ENCODE measurements around the gene RNGTT.
"Not testable (repeated sequence)": the region's sequence is repeated elsewhere in the genome, so short reads cannot be mapped to it uniquely, and the experiment has no call there.

The RNGTT gene

DNA sequence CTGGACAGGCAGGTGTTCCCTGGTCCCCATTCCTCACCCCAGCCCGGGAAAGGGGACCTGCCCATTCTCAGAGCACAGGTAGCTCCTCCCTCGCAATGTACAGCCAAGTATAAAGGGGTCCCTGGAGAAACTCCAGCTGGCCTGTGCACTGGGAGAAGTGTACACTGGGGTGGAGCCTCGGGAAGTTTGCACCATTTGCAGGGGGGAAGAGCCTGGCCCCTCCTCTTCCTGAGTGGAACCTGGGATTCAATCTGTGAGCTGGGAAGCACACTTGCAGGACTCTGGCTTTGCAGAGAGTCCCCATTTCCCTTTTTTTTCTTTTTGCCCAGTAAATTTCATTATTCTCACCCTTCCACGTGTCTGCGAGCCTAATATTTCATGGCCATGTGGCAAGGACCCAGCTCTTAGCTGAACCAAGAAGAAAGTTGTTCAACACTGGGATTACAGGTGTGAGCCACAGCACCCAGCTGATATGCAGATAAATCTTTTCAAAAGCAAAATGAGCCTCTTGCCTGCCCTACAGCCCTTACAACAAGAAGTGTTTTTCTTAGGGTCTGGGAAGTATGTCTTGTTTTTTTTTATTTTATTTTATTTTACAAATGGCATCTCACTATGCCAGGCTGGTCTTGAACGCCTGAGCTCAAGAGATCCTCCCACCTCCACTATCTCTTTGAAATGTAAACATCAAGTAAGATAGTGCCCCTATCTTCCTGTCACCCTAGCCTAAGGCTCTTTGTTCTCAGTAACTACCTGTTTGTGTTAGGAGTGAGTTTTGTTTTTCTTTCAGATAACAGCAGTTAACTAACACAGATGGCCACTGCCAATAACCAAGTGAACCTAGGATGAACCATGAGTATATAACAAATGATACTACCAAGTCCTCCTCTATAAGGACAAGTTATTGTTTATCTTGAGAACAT is 9.3 kb upstream of the RNGTT start:
- FAIRE-seq, result no peak

DNA sequence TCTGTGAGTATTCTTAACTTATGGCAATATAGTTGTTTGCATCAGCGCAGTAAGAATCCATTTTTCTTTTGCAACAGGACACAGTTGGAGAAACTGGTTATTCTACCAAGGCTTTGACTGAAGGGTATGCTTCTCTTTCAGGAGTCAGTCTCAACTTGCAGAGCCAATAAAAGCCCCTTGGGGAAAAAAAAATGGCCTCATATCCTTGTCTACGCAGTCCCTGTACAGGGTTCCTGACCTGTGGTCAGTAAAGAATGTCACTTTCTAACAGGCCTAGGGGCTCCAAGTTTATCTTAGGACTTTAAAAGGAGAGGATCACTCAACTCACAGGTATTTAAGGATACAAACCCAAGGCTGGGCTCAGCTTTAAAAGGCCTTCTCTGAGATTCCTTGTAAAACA is 6.9 kb upstream of the RNGTT start:
- FAIRE-seq, result no peak
- no peak for DNase-seq (ENCODE audit: extremely low spot score, insufficient read length, low read depth)

More for the DNA sequence above, 9.3 kb upstream of the RNGTT start:
- DNase-seq (ENCODE audit: extremely low spot score, insufficient read length, low read depth), result no peak

DNA sequence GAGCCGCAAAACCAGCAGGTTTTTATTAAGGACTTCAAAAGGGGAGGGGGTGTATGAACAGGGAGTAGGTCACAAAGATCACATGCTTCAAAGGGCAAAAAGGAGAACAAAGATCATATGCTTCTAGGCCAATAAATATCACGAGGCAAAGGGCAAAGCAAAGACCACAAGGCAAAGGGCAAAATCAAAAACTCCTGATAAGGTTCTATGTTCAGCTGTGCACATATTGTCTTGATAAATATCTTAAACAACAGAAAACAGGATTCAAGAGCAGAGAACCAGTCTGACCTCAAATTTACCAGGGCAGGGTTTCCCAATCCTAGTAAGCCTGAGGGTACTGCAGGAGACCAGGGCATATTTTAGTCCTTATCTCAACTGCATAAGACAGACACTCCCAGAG is 5.8 kb upstream of the RNGTT start:
- DNase-seq (ENCODE audit: extremely low spot score, insufficient read length, low read depth); FAIRE-seq: not testable (repeated sequence)

DNA sequence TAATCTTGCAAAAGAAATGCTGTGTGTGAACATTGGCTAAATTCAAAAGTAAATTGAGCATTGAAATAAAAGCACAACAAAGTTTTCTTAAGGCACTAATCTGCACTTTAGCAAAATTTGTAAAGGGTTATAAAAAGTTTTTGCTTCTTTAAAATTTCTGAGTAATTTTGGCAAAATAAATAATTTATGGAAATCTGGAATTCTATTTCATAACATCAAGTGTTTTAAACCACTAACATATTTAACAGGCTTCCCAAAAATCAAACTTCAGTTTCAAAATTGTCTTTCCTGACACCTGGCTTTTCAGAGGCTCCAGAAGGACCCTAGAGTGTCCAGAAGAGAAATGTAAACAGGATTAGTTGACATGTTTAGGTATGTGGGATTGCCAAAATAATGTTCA is 4.5 kb upstream of the RNGTT start:
- FAIRE-seq, result no peak
- DNase-seq (ENCODE audit: extremely low spot score, insufficient read length, low read depth), result no peak

DNA sequence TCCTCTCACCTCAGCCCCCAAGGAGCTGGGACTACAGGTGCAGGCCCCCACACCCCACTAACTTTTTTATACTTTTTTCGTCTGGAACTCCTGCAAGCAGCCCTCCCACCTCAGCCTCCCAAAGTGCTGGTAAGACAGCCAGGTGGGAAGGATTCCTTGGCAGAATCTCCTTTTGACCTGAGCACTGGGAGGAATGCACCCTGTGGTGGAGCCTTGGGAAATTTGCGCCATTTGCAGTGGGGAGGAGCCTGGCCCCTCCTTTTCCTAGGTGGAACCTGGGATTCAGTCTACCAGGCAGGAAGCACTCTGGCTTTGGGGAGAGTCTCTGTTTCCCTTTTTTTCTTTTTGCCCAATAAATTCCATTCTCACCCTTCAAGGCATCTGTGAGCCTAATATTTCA is 2.3 kb upstream of the RNGTT start:
- DNase-seq (ENCODE audit: extremely low spot score, insufficient read length, low read depth), result no peak
- FAIRE-seq, result no peak

DNA sequence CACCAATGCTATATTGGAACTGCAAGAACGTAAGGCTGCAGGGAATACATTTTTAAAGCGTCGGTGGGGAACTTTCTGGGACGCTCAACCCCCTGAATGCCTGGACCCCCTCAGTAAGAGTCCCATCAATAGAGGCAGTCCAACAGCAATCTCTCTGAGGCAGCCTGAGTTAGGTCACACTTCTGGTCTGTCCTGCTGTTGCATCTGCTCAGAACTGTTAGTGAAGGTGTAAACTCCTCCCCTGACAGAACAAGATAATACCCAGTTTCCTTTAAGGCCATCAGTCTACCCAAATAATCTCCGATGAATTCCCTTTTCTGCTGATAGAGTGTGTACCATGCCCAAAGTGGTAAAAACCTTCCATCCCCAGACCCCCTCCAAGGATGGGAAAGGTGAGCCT is 1.1 kb upstream of the RNGTT start:
- FAIRE-seq, result no peak
- DNase-seq (ENCODE audit: extremely low spot score, insufficient read length, low read depth), result no peak

DNA sequence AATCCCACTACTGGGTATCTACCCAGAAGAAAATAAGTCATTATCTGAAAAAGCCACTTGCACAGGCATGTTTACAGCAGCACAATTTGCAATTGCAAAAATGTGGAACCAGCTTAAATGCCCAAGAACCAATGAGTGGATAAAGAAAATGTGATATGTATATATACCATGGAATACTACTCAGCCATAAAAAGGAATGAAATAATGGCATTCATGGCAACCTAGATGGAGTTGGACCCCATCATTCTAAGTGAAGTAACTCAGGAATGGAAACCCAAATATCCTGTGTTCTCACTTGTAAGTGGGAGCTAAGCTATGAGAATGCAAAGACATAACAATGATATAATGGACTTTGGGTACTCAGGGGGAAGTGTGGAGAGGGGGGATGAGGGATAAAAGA is 4.6 kb downstream of the RNGTT start:
- FAIRE-seq, result no peak

DNA sequence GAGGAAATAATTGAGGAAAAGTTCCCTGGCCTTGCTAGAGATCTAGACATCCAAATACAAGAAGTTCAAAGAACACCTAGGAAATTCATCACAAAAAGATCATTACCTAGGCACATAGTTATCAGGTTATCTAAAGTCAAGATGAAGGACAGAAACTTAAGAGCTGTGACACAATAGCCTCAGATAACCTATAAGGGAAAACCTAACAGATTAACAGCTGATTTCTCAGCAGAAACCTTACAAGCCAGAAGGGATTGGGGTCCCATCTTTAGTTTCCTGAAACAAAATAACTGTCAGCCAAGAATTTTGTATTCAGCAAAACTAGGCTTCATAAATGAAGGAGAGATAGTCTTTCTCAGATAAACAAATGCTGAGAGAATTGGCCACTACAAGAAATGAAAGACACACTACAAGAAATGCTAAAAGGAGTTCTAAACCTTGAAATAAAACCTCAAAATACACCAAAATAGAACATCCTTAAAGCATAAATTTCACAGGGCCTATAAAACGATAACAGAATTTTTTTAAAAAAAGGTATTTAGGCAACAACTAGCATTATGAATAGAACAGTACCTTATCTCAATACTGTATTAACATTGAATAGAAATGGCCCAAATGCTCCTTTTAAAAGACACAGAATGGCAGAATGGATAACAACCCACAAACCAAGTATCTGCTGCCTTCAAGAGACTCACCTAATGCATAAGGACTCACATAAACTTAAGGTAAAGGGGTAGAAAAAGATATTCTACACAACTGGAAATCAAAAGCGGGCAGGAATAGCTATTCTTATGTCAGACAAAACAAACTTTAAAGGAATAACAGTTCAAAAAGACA is 9.7 kb downstream of the RNGTT start:
- no peak for FAIRE-seq

More for the DNA sequence above, 4.6 kb downstream of the RNGTT start:
- no peak for DNase-seq (ENCODE audit: extremely low spot score, insufficient read length, low read depth)

DNA sequence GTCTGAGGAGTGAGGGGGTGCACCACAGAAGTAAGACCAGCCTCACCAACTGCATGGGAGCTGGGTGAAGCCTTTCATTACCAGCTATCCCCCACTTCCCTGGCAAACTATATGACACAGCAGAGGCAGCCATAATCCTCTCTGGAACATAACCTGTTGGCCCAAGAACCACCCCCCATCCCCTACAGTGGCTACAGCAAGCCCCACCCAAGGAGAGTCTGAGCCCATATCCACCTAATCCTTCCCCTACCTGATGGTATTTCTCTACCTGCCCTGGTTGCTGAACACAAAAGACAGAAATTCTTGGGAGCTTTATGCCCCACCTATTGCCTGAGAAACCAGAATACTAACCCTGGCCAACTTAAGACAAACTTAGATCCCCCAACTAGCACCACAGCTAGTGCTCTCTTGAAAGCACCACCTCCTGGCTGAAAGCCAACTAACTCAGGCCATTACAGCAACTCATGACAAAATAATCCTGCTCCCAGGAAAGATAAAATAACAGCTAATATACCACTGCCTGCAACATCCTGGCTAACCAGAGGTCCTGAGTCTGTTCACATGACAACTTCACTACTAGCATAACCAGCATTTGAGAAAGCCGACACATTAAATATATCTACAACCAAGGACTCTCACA is 11.2 kb downstream of the RNGTT start:
- no peak for FAIRE-seq
- DNase-seq (ENCODE audit: extremely low spot score, insufficient read length, low read depth), result no peak

More for the DNA sequence above, 9.7 kb downstream of the RNGTT start:
- no peak for DNase-seq (ENCODE audit: extremely low spot score, insufficient read length, low read depth)

DNA sequence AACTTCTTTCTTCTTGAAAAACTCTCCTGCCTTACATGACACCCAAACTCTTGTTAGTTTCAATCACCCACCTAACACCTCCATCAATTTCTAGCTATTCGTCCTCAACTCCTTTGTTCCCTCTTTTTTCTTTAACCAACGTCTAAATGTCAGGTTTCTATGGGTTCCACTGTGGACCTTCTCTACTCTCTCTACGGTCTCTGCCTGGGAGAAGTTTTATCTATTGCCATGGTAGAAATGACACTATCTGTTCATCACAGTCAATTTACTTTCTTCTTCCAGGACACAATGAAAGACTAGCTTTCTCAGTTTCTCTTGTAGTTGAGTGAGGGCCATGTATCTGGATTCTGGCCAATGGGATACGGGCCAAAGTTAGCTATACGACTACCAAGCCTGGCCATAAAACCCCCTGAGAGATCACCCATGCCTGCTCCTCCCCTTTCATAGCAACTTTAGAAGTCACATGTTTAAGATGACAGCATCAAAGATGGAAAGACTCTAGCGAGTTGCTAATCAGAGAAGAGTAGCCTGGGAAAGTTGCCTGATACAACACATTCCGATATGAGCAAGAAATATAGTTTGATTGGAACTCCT is 17.9 kb downstream of the RNGTT start:
- FAIRE-seq (no peak), DNase-seq (ENCODE audit: extremely low spot score, insufficient read length, low read depth) (no peak)

DNA sequence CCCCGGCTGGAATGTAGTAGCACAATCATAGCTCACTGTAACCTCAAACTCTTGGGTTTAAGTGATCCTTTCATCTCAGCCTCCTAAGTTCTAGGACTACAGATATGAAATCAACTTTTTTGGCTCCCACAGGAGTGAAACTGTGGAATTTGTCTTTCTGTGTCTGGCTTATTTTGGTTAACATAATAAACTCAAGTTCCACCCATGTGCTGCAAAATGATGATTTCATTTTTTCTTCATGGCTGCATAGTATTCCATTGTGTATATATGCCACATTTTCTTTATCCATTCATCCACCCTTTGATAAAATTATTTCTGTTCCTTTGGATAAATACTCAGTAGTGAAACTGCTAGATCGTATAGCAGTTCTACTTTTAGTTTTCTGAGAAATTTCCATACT is 29.9 kb downstream of the RNGTT start:
- FAIRE-seq (no peak), DNase-seq (ENCODE audit: extremely low spot score, insufficient read length, low read depth) (no peak)

DNA sequence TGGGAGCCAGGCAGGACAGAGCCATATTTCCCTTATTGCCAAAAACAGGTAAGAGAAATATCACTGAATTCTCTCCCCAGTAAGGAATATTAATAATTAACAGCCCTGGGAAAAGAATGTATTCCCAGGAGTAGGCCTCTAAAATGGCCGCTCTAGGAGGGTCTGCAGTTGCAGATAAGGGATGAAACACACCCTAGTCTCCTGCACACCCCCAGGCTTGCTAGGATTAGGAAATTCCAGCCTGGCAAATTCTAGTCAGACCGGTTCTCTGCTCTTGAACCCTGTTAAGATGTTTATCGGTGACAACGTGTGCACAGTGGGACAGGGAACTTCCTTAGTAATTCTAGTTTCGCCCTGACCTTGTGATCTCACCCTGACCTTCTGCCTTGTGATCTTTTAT is 31.4 kb downstream of the RNGTT start:
- DNase-seq (ENCODE audit: extremely low spot score, insufficient read length, low read depth), result not testable (repeated sequence)
- peak; percentile 63 for FAIRE-seq

DNA sequence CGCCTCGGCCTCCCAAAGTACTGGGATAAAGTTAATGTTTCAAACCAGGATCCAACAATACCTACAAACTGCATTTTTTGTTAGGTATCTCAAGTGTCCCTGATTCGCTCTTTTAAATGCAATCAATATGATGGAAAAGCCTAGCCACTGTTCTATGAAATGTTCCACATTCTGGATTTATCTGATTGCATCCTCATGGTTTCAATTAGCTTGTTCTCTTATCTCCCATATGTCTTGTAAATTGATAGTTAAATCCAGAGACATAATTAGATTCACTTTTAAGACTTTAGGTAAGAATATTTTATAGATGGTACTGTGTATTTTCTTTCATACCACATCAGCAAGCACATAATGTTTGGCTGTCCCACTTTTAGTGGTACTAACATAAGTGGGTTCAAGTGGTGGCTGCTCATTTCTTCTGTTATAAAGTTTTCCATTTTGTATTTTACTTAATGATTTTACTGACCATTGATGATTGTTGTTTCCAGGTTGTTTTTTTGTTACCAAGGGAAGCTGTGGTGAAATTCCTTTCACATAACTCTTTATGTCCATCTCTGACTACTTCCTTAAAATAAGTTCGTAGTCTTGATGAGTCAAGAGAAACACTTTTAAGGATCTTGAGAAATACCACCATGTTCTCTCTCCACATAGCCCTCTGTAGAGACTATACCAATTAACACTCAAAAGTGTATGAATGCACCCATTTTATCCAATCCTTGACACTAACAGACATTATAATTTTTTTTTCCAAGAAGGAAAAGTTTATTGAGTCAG is 40.5 kb downstream of the RNGTT start:
- DNase-seq (ENCODE audit: extremely low spot score, insufficient read length, low read depth) (no peak), FAIRE-seq (no peak)

DNA sequence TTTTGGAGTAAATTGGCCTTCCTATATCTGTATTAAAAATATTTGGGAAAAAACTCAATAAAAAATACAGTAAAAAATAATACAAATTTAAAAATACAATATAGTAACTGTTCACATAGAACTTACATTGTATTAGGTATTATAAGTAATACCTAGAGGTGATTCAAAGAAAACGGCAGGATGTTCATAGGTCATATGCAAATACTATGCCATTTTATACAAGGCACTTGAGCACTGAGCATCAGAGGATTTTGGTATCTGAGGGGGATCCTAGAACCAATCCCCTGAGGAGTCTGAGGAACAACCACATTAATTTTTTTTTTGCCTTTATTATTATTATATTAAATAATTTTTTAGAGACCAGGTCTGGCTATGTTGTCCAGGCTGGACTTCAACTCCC is 41.7 kb downstream of the RNGTT start:
- DNase-seq (ENCODE audit: extremely low spot score, insufficient read length, low read depth) (no peak), FAIRE-seq (peak; percentile 56)

DNA sequence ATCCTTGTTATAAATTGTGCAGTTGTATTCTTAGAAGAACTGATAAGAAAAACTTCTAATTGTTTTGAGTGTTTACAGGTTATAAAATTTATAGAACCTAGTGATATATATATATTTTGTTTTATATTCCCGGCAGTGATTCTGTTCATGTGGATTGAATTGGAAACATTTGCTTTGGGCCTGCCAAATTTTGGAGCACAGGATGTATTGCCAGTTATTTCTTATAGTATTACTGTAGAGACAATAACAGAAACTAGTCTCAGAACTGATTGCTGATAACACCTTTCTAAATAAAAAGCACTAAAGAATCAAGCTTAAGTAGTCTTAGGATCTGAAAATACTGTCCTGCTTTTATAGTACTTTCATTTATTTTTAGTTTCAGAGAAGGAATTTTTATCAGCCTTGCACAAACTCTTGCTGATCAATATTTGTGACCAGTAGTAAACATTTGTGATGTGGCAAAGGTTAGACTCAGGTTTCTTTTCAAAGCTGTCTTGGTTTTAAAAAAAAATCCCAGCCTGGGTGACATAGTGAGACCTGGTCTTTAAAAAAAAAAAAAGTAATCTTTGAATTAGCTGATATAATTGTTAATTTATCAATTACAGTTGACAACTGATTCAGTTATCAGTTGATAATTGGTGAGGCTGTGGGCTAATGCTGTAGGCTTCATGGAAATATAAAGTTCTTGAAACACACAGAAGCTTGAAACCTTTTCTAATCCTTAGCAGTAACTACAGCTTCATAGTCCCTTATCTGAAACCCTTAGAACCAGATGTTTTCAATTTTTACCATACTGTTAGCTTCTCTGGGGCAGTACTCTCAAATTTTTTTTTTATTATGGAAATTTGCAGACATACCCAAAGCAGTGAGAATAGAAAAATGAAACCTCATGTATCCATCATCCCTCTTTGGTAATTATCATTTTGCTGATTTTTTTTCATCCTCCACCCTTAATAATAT is 42.4 kb downstream of the RNGTT start:
- DNase-seq (ENCODE audit: extremely low spot score, insufficient read length, low read depth), result no peak
- peak; percentile 9 for FAIRE-seq

DNA sequence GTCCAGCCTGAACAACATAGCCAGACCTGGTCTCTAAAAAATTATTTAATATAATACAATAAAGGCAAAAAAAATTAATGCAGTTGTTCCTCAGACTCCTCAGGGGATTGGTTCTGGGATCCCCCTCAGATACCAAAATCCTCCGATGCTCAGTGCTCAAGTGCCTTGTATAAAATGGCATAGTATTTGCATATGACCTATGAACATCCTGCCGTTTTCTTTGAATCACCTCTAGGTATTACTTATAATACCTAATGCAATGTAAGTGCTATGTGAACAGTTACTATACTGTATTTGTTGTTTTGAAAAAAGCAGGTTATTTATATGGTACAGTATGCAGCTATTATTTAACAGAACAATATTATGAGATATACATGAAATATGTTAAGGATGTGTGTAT is 43.3 kb downstream of the RNGTT start:
- FAIRE-seq, result no peak

DNA sequence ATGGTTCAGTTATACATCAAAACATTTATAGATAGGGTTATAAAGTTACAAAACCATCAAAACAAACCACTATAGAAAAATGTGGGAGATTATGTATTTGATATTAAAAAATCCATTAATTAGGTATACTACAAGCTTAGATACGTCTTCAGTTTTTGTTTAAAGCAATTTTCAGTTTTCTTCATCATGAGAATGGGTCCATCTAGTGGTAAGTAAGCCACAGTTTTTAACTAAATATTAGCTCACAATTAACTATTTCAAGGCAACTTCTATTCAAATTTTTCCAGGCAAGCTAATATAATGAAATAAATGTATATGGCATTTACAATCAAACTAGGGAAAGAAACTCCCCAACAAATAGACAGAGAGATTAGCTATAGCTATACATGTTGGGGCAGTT is 44.4 kb downstream of the RNGTT start:
- DNase-seq (ENCODE audit: extremely low spot score, insufficient read length, low read depth) (no peak), FAIRE-seq (no peak)

More for the DNA sequence above, 43.3 kb downstream of the RNGTT start:
- no peak for DNase-seq (ENCODE audit: extremely low spot score, insufficient read length, low read depth)

DNA sequence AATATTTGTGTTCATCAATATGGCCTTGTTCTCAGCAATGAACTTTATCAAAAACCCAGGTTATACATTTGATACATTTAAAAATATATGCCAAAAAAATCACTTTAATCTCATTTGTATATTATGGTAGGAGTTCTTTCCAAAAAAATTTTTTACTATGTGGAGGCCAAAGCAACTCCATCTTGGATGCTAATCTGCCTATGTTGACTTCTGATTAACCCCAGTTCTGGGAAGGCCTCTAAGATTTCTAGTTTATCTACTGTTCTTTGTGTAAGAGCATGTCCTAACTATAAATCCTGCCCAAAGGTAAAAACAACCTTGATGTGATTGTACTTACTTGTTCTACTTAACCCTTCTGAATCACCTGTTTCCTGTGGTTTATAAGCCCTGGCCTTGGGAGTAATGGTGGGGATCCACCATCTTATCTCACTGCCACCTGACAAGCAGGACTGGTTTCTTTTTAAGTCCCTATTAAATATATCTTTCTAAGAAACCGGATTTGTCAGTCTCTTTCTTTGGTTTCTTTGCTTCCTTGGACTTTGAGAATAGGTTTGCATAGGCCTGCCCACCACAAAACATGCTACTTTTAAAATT is 46.7 kb downstream of the RNGTT start:
- no peak for FAIRE-seq

More for the DNA sequence above, 46.7 kb downstream of the RNGTT start:
- no peak for DNase-seq (ENCODE audit: extremely low spot score, insufficient read length, low read depth)
